Thoracic aorta (tissue), 2 donors: ENCODE data around the gene NPDC1. TPM values are rescaled to one million over a fixed set of nuclear protein-coding genes. Genes with fewer than 3 reads are reported as not detected.

ENCODE experiments used
- ATAC-seq: fragments of 150-250 bp; one replicate; pipeline ENCODE4 v1.8.0; 2017; ENCODE audit warnings: low read depth; ENCODE audit not compliant: insufficient number of reproducible peaks, low FRiP score
- DNase-seq: peaks from one replicate; pipeline ENCODE4 v3.0.0-alpha.2; 2020; ENCODE audit warnings: low spot score
- H3K27ac ChIP-seq, 2 donors: fragments of 200-600 bp; sonication (generic); 1 replicate in 1 of 2; 2 replicates in 1 of 2; pipeline ENCODE4 v1.5.1; 2016; ENCODE audit warnings: mild to moderate bottlenecking in 2 of 2, moderate library complexity in 2 of 2
- H3K27me3 ChIP-seq: fragments of 200-600 bp; sonication (generic); replicated peaks from 2 replicates; pipeline ENCODE4 v1.6.0; 2016; ENCODE audit warnings: mild to moderate bottlenecking; ENCODE audit not compliant: insufficient read depth
- H3K36me3 ChIP-seq: fragments of 200-600 bp; sonication (generic); one replicate; pipeline ENCODE4 v1.5.1; 2016
- H3K4me1 ChIP-seq, 2 donors: fragments of 200-600 bp; sonication (generic); 1 replicate in 1 of 2; 2 replicates in 1 of 2; pipeline versions ENCODE4 v1.5.1 to v1.6.0; 2016; ENCODE audit warnings: low read depth in 2 of 2, mild to moderate bottlenecking in 1 of 2; ENCODE audit not compliant: control insufficient read depth in 1 of 2
- H3K4me3 ChIP-seq: fragments of 200-600 bp; sonication (generic); 2 replicates; pipeline ENCODE4 v1.5.1; 2016; ENCODE audit warnings: mild to moderate bottlenecking
- H3K9me3 ChIP-seq: fragments of 200-600 bp; sonication (generic); 2 replicates; pipeline ENCODE4 v1.5.1; 2016
- total RNA-seq, 2 donors: library from RNA; depleted of rRNA; stranded (reverse); fragments of >200 nt; gene quantifications; one replicate each; pipeline versions ENCODE4 v1.1.0 to v1.2.3, GENCODE V29; 2016
- TF ChIP-seq, protein P1 (sequence below): fragments of 200-600 bp; sonication (generic); IDR thresholded peaks from one replicate; pipeline ENCODE4 v1.5.1; 2019; ENCODE audit warnings: antibody characterized with exemption

The NPDC1 gene
- total RNA-seq, 2 donors from 2014 or later = 71.5 to 95.8 TPM

DNA sequence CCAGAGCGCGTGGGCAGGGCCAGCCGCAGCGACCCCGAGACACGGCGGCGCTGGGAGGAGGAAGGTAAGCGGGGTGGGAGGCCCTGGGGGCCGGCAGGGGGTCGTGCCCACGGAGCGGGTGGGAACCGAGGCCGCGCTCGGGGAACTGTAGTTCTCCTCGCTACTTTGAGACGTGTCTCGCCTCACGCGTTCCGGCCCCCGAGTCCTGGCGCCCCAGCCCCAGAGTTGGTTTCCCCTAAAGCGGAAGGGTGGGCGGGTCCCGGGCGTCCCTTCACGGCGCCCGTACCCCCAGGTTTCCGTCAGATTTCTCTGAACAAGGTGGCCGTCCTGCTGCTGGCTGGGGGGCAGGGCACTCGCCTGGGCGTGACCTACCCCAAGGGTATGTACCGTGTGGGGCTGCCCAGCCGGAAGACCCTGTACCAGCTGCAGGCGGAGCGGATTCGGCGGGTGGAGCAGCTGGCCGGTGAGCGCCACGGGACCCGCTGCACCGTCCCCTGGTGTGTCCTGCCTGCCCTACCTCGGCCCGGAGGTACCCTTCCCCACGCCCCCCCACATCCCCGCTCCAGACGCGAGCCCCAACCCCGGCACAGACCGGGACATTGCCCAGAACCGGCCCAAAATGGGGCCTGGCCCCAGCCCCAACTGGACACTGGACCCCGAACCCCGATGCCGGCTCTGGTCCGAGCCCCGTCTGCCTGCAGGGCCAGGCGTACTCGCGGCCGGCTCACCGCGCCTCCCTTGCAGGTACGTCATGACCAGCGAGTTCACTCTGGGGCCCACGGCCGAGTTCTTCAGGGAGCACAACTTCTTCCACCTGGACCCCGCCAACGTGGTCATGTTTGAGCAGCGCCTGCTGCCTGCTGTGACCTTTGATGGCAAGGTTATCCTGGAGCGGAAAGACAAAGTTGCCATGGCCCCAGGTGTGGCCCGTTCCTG is 32.0 kb upstream of the NPDC1 start:
- peak overlapping the region; percentile 80 for H3K4me3 ChIP-seq
- no peak for ATAC-seq
- TF ChIP-seq, protein P1, sequence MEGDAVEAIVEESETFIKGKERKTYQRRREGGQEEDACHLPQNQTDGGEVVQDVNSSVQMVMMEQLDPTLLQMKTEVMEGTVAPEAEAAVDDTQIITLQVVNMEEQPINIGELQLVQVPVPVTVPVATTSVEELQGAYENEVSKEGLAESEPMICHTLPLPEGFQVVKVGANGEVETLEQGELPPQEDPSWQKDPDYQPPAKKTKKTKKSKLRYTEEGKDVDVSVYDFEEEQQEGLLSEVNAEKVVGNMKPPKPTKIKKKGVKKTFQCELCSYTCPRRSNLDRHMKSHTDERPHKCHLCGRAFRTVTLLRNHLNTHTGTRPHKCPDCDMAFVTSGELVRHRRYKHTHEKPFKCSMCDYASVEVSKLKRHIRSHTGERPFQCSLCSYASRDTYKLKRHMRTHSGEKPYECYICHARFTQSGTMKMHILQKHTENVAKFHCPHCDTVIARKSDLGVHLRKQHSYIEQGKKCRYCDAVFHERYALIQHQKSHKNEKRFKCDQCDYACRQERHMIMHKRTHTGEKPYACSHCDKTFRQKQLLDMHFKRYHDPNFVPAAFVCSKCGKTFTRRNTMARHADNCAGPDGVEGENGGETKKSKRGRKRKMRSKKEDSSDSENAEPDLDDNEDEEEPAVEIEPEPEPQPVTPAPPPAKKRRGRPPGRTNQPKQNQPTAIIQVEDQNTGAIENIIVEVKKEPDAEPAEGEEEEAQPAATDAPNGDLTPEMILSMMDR = no peak
- H3K9me3 ChIP-seq = no peaks in the 10 kb centered on the region
- no peak overlapping the region for H3K27ac ChIP-seq
- H3K4me1 ChIP-seq = peaks cover 11 to 21% of the 10 kb centered on the region in 2 donors
- peaks cover 10% of the 10 kb centered on the region for H3K36me3 ChIP-seq
- no peak for DNase-seq
- H3K27me3 ChIP-seq = no peaks in the 10 kb centered on the region

- peak within 1 kb of the TSS; percentile 80 for H3K4me3 ChIP-seq
- ATAC-seq (no peak), DNase-seq (no peak)
- no peaks in the 10 kb centered on the region for H3K9me3 ChIP-seq
- peaks cover 11 to 21% of the 10 kb centered on the region in 2 donors for H3K4me1 ChIP-seq
- H3K36me3 ChIP-seq = peaks cover 10% of the 10 kb centered on the region
- H3K27me3 ChIP-seq = no peaks in the 10 kb centered on the region
- peak within 1 kb of the TSS in 1 of 2 donors; percentile 9 for H3K27ac ChIP-seq
- TF ChIP-seq, protein P1 = no peak
These were observed 31.2 kb upstream of the NPDC1 start, which contains the start of gene UAP1L1 for GRCh38 chr9:137077010-137077747. TSS of gene UAP1L1 (plus strand) at chr9:137077517. CDS start at chr9:137077533, 16 bp downstream.

- peaks cover 10% of the 10 kb centered on the region for H3K36me3 ChIP-seq
- TF ChIP-seq, protein P1 = no peak
- H3K4me1 ChIP-seq = peaks cover 11 to 21% of the 10 kb centered on the region in 2 donors
- peak overlapping the region; percentile 80 for H3K4me3 ChIP-seq
- H3K27me3 ChIP-seq = no peaks in the 10 kb centered on the region
- ATAC-seq = no peak
- H3K9me3 ChIP-seq = no peaks in the 10 kb centered on the region
- H3K27ac ChIP-seq = peak overlapping the region in 1 of 2 donors; percentile 9
- DNase-seq = no peak
These were observed 30.6 kb upstream of the NPDC1 start for GRCh38 chr9:137076636-137077009.

- Histone ChIP-seq H3K4me3 (no peak overlapping the region), H3K36me3 (peaks cover 6% of the 10 kb centered on the region), H3K9me3 (no peaks in the 10 kb centered on the region), H3K4me1 (peaks cover 11 to 32% of the 10 kb centered on the region in 2 donors), H3K27ac (no peak overlapping the region), H3K27me3 (no peaks in the 10 kb centered on the region)
- DNase-seq (no peak), ATAC-seq (no peak)
- TF ChIP-seq, protein P1 = no peak
These were observed 29.3 kb upstream of the NPDC1 start for GRCh38 chr9:137075275-137075775.
